SK-N-SH (cell line): ENCODE results near the gene HEXD. TPM values are rescaled to one million over a fixed set of nuclear protein-coding genes. Genes with fewer than 3 reads are reported as not detected.
A peak's percentile ranks its signal among the peaks of the same experiment; 100 is the strongest.

Source experiments
- CTCF ChIP-seq: fragments of 200-600 bp; sonication (generic); IDR thresholded peaks from 2 replicates; pipeline ENCODE4 v1.6.1; 2017; ENCODE audit warnings: antibody characterized with exemption, mild to moderate bottlenecking, moderate library complexity
- EZH2phosphoT487 ChIP-seq: fragments of 200-600 bp; sonication (generic); IDR thresholded peaks from 2 replicates; pipeline ENCODE4 v1.6.1; 2017; ENCODE audit warnings: low read depth, mixed run types, mild to moderate bottlenecking, antibody characterized with exemption, moderate library complexity, borderline replicate concordance
- FOSL2 ChIP-seq: IDR thresholded peaks from 2 replicates; pipeline ENCODE4 v1.4.0; 2012; ENCODE audit warnings: low read depth, mild to moderate bottlenecking, moderate library complexity, borderline replicate concordance
- FOXM1 ChIP-seq: IDR thresholded peaks from 2 replicates; pipeline ENCODE4 v1.4.0; 2012; ENCODE audit warnings: low read depth, mild to moderate bottlenecking
- GABPA ChIP-seq: IDR thresholded peaks from 2 replicates; pipeline ENCODE4 v1.4.0; 2012; ENCODE audit warnings: low read depth, mild to moderate bottlenecking
- GATA2 ChIP-seq: sonication (generic); formaldehyde crosslinking; IDR thresholded peaks from 2 replicates; pipeline ENCODE4 v1.5.0; 2020; ENCODE audit warnings: mild to moderate bottlenecking, missing genetic modification reagents
- IRF3 ChIP-seq: fragments of 150-350 bp; IDR thresholded peaks from 2 replicates; pipeline ENCODE4 v1.6.1; 2016; ENCODE audit warnings: mild to moderate bottlenecking, low read depth, low read length
- JUND ChIP-seq: IDR thresholded peaks from 2 replicates; pipeline ENCODE4 v1.4.0; 2012
- MAX ChIP-seq: IDR thresholded peaks from 2 replicates; pipeline ENCODE4 v1.4.0; 2012; ENCODE audit warnings: low read depth
- NFIC ChIP-seq: IDR thresholded peaks from 2 replicates; pipeline ENCODE4 v1.4.0; 2012; ENCODE audit warnings: borderline replicate concordance
- NRF1 ChIP-seq: IDR thresholded peaks from 2 replicates; pipeline ENCODE4 v1.6.1; 2012; ENCODE audit warnings: low read depth, mild to moderate bottlenecking, low read length
- POLR2AphosphoS5 ChIP-seq: IDR thresholded peaks from 2 replicates; pipeline ENCODE4 v1.6.1; 2012; ENCODE audit warnings: low read depth, low read length
- RAD21 ChIP-seq: IDR thresholded peaks from 2 replicates; pipeline ENCODE4 v1.6.1; 2012; ENCODE audit warnings: mild to moderate bottlenecking, low read length
- RXRA ChIP-seq: IDR thresholded peaks from 2 replicates; pipeline ENCODE4 v1.4.0; 2012; ENCODE audit warnings: low read depth, mild to moderate bottlenecking, borderline replicate concordance
- SIN3A ChIP-seq: IDR thresholded peaks from 2 replicates; pipeline ENCODE4 v1.6.1; 2012; ENCODE audit warnings: low read depth, mild to moderate bottlenecking, low read length, moderate library complexity, borderline replicate concordance
- SMC3 ChIP-seq: IDR thresholded peaks from 2 replicates; pipeline ENCODE4 v1.6.1; 2012; ENCODE audit warnings: low read depth, low read length, improper control_type of control experiment
- TAF1 ChIP-seq: IDR thresholded peaks from 2 replicates; pipeline ENCODE4 v1.6.1; 2012; ENCODE audit warnings: low read depth, mild to moderate bottlenecking, low read length, moderate library complexity, borderline replicate concordance
- YY1 ChIP-seq: IDR thresholded peaks from 2 replicates; pipeline ENCODE4 v1.4.0; 2012; ENCODE audit warnings: low read depth, mild to moderate bottlenecking
- ZBTB33 ChIP-seq: IDR thresholded peaks from 2 replicates; pipeline ENCODE4 v1.4.0; 2012; ENCODE audit warnings: low read depth, borderline replicate concordance
- polyA plus RNA-seq, 3 experiments: library from polyadenylated mRNA; depleted of rRNA; stranded (reverse); fragments of >200 nt; gene quantifications; 2 replicates each; pipeline ENCODE4 v1.2.3, GENCODE V29; 2012
- TF ChIP-seq, protein P1 (sequence below): IDR thresholded peaks from 2 replicates; pipeline ENCODE4 v1.4.0; 2012; ENCODE audit warnings: low read depth, borderline replicate concordance
- TF ChIP-seq, protein P2 (sequence below): IDR thresholded peaks from 2 replicates; pipeline ENCODE4; 2012

HEXD gene
- polyA plus RNA-seq, 1 of the 3 experiments (the other 2 are of a cell fraction) = 38.8 TPM

DNA sequence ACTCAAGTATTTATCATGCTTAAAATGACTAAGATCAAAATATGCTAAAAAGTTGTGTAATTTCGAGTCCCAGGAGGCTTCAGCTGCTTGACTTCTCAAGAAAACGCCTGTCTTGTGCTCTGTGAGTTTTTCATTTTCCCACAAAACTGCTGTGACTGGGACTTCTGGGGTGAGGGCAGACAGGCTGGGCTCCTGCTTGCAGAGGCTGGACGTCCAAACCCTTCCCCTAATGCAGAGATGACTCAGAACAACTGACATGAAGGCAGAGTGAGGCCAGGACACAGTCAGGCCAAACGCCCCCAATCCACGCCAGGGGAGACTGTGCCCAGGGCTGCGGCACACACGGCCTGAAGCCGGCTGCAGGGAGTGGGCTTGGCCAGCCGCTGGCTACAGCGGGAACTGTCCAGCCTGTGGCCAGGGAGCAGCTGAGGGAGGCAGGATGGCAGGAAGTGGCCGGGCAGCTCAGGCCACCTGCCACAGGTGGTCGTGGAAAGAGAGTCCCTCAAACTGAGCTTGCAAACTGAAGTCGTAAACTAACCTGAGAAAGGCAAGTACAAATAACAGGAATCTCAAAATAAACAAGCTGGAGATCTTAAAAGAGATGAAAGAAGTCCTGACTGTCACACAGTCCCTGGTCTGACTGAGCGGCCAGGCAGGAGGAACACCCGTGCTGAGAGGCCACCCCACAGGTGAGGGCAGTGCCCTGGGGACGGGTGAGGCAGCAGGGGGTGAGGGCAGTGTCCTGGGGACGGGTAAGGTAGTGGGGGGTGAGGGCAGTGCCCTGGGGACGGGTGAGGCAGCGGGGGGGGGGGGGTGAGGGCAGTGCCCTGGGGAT is 21.3 kb upstream of the HEXD start (continued):
- TF ChIP-seq MAX = 0 out of 2 replicates have a peak, but pooled peaks have one; percentile 22
- no peak for TF ChIP-seq POLR2AphosphoS5
- TF ChIP-seq TAF1 = no peak
- TF ChIP-seq NRF1 = no peak
- TF ChIP-seq SMC3 = no peak
- TF ChIP-seq YY1 = no peak
- TF ChIP-seq GABPA = no peak
- TF ChIP-seq CTCF = no peak
- TF ChIP-seq EZH2phosphoT487 = no peak
- TF ChIP-seq, protein P1, sequence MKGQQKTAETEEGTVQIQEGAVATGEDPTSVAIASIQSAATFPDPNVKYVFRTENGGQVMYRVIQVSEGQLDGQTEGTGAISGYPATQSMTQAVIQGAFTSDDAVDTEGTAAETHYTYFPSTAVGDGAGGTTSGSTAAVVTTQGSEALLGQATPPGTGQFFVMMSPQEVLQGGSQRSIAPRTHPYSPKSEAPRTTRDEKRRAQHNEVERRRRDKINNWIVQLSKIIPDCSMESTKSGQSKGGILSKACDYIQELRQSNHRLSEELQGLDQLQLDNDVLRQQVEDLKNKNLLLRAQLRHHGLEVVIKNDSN = no peak
- no peak for TF ChIP-seq RAD21
- no peak for TF ChIP-seq RXRA
- no peak for TF ChIP-seq FOXM1
- no peak for TF ChIP-seq ZBTB33
- TF ChIP-seq FOSL2 = peak; percentile 38; the same call in 1 of the 2 replicates
- no peak for TF ChIP-seq IRF3
- TF ChIP-seq GATA2 (CRISPR knock-in tag) = no peak
- TF ChIP-seq NFIC = no peak
- TF ChIP-seq JUND = no peak; the same call in 1 of the 2 replicates
- peak; percentile 60; the same call in 1 of the 2 replicates for TF ChIP-seq SIN3A
- TF ChIP-seq, protein P2, sequence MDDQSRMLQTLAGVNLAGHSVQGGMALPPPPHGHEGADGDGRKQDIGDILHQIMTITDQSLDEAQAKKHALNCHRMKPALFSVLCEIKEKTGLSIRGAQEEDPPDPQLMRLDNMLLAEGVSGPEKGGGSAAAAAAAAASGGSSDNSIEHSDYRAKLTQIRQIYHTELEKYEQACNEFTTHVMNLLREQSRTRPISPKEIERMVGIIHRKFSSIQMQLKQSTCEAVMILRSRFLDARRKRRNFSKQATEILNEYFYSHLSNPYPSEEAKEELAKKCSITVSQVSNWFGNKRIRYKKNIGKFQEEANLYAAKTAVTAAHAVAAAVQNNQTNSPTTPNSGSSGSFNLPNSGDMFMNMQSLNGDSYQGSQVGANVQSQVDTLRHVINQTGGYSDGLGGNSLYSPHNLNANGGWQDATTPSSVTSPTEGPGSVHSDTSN = no peak; the same call in 1 of the 2 replicates
